ENCODE results near the gene CSPG5.
A peak's percentile ranks its signal among the peaks of the same experiment; 100 is the strongest.

Gene CSPG5

GRCh38 chr3:47515864-47516319 lies 62.8 kb downstream of the CSPG5 start:
- ChIA-PET POLR2A (no interaction called here), CTCF (no interaction called here)
- DNase-seq (ENCODE audit: low read depth, low spot score), result no peak
- no peak for TF ChIP-seq CTCF (IDR thresholded peaks at IDR 0.05; ENCODE audit: insufficient read depth, low read length, missing control alignments)
- H3K4me3 ChIP-seq (ENCODE audit: low read depth, low read length), result no peak overlapping the region

DNA sequence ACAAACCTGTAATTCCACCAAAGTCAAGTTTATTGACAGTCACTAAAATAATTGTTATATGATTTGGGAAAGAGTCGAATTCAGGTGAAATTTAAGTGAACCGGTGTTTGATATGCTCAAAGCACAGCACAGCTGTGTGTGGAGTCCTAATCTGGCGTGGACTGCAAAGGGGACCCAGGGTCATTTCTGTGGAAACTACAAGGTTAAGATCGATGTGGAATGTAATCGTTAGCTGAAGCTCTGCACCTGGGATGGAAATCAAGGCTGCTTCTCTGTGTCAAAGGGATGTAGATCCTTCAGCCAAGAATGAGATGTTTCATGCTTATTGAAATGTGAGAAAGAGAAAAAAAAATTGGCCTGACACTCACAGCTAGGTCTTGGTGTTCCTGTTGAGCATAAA lies 63.6 kb downstream of the CSPG5 start:
- CTCF ChIA-PET, result interaction anchor here (0.6 to 3.1 kb wide), 4 partner anchors 88 to 274 kb away, joined by 3 to 19 read pairs (median 4); no protein-coding TSS in a partner anchor
- no peak overlapping the region for H3K4me3 ChIP-seq (ENCODE audit: low read depth, low read length)
- TF ChIP-seq CTCF (IDR thresholded peaks at IDR 0.05; ENCODE audit: insufficient read depth, low read length, missing control alignments), result no peak
- DNase-seq (ENCODE audit: low read depth, low spot score), result no peak
- POLR2A ChIA-PET, result interaction anchor here (0.6 kb wide), 1 partner anchor 1213 kb away, joined by 3 read pairs; no protein-coding TSS in a partner anchor

DNA sequence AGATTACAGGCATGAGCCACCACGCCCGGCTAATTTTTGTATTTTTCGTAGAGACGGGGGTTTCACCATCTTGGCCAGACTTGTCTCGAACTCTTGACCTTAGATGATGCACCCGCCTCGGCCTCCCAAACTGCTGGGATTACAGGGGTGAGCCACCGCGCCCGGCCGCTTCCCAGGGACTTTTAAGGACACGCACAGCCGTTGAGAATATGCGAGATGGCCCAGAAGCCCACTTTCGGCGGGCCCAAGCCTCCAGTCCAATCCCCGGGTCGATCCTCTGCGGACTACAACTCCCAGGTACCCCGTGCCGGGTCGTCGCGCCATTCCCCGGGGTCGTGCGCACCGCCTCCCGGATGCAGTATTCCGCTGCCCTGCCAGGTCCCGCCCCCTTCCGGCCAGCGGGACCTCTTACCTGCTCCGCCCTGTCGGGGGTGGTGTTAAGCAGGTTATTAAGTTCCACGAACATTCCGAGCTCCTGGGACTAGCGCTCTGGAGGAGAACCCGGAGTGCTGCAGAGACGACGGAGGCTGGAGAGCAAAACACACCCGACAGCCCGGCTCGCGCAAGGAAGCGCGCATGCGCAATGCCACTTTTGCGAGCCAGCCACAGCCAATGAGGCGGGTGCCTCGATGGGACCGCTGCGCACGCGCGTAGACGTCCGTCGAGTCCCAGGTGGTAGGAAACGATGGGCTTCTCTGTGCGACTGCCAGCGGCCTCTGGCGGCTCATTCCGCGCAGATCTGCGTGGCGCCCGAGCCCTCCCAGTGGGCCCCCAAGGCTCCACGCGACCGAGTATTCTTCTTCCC lies 65.3 kb downstream of the CSPG5 start, which contains the start of gene ELP6:
Gene ELP6, minus strand, starts transcription at position 588 of the 805 bp plus-strand sequence. Its CDS starts 122 bp downstream, at position 466.
- POLR2A ChIA-PET, result no interaction called here
- peak; percentile 63 for DNase-seq (ENCODE audit: low read depth, low spot score)
- CTCF ChIA-PET, result interaction anchor here (0.6 to 3.1 kb wide), 10 partner anchors 8 to 318 kb away, joined by 3 to 26 read pairs (median 4); no protein-coding TSS in a partner anchor
- H3K4me3 ChIP-seq (ENCODE audit: low read depth, low read length), result peak within 1 kb of the TSS; percentile 93
- peak; percentile 63 for TF ChIP-seq CTCF (IDR thresholded peaks at IDR 0.05; ENCODE audit: insufficient read depth, low read length, missing control alignments)

DNA sequence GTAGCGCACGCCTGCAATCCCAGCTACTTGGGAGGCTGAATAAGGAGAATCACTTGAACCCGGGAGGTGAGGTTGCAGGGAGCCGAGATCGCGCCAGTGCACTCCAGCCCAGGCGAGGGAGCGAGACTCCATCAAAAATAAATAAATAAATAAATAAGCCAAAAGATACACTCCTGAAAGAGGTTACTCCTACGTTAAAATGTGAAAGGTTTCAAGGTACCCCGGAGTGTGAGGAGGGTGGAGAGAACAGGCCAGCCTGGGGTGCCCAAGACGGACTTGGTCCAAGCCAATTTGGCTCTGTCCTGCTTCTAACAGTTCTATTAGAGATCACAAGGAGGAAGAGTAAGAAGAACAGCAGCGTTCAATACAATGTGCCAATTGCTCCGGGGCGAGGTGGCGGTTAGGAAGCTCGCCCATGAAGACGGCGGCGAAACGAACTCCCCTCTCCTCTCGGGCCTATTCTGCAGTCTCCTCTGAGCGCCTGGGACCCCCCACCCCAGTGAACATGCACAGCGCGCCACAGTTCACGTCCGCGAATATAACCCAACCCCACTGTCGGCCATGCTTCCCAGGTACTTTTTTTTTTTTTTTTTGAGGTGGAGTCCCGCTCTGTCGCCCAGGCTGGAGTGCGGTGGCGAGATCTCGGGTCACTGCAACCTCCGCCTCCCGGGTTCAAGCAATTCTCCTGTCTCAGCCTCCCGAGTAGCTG lies 66.1 kb downstream of the CSPG5 start:
- peak overlapping the region; percentile 93 for H3K4me3 ChIP-seq (ENCODE audit: low read depth, low read length)
- CTCF ChIA-PET, result interaction anchor here (0.6 to 3.1 kb wide), 8 partner anchors 9 to 319 kb away, joined by 3 to 26 read pairs (median 4); no protein-coding TSS in a partner anchor
- no peak for DNase-seq (ENCODE audit: low read depth, low spot score)
- TF ChIP-seq CTCF (IDR thresholded peaks at IDR 0.05; ENCODE audit: insufficient read depth, low read length, missing control alignments), result no peak
- POLR2A ChIA-PET, result no interaction called here

All from AG04449 (cell line).